Measurements from ENCODE around the gene GET4.
"Not testable (repeated sequence)": the region's sequence is repeated elsewhere in the genome, so short reads cannot be mapped to it uniquely, and the experiment has no call there.

Gene GET4

GRCh38 chr7:916291-916941 lies 40.1 kb downstream of the GET4 start:
- no peak for DNase-seq

GRCh38 chr7:917255-918117 lies 41.1 kb downstream of the GET4 start:
- no peak for DNase-seq

- DNase-seq = no peak
These were observed 41.7 kb downstream of the GET4 start for GRCh38 chr7:918118-918425.

GRCh38 chr7:918441-919113 lies 42.2 kb downstream of the GET4 start:
- no peak for DNase-seq

- DNase-seq = no peak
These were observed 42.7 kb downstream of the GET4 start for GRCh38 chr7:919114-919442.

DNA sequence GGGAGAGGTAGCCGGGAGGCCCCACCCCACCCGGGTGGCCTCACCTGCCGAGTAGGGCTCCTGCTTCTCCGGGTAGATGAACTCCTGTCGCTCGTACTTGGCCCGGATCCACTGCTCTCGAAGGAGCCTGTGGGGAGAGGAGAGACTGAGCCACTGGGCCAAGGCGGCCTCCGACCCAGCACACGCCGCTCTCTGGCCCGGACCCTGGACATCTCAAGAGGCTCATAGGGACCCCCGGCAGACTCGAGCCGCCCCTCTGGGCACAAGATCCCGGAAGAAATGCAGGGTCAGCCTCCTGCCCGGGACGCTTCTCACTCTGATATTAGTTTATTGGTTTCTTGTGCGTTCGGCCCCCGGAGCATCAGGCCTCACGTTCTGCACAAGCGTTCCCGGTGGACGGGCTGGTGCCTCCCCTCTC lies 43.6 kb downstream of the GET4 start:
- DNase-seq = no peak

- DNase-seq = no peak
These were observed 44.2 kb downstream of the GET4 start for GRCh38 chr7:920351-921070.

DNA sequence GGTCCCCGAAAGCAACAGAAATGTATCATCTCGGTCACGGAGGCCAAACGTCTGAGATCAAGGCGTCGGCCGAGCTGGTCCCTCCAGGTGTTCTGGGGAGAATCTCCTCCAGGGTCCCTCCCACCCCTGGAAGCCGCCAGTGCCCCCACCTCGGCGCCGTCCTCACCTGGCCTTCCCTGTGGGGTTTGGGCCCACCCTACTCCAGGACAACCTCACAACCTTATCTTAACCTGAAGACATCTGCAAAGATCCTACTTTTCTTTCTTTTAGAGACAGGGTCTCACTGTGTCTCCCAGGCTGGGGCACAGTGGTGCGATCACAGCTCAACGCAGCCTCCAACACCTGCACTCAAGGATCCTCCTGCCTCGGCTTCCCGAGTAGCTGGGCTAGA lies 44.7 kb downstream of the GET4 start:
- no peak for DNase-seq

- DNase-seq = no peak
These were observed 45.4 kb downstream of the GET4 start for GRCh38 chr7:921581-922333.

GRCh38 chr7:922334-923107 lies 46.2 kb downstream of the GET4 start:
- DNase-seq = peak; percentile 69

- DNase-seq = peak; percentile 92
These were observed 47.0 kb downstream of the GET4 start for GRCh38 chr7:923108-924041.

DNA sequence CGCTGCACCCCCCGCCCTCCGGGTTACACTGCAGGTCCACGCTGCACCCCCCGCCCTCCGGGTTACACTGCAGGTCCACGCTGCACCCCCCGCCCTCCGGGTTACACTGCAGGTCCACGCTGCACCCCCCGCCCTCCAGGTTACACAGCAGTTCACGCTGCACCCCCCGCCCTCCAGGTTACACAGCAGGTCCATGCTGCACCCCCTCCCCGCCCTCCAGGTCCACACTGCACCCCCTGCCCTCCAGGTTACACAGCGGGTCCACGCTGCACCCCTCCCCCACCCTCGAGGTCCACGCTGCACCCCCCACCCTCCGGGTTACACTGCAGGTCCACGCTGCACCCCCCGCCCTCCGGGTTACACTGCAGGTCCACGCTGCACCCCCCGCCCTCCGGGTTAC lies 47.7 kb downstream of the GET4 start:
- DNase-seq = not testable (repeated sequence)

DNA sequence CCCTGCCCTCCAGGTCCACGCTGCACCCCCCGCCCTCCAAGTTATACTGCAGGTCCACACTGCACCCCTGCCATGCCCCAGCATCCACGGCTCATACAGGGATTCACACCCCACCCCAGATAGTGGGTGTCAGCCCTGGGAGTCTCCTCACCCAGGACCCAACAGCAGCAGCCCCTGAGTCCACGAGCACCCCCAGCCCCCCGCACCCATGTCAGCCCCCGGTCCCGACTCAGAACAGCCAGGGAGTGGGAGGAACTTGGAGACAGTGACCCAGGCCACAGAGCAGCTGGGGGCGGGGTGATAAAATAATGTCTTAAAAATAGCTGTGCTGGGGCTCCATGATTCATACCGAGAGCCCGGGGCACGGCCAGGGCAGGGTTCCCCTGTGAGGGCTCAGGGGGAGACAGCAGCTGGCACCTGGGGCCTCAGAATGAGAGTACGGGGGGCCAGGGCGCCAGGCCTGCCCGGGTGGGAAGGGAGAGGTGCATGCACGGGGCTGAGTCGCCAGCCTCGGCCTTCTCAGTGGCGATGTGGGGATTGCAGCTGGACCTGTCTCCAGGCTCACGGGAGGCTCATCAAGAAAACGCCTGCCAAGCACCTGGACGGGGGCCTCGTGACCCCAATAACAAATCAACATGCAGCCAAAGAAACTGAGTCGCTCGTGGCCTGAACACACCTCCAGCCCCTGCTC lies 48.3 kb downstream of the GET4 start:
- DNase-seq = peak; percentile 44

DNA sequence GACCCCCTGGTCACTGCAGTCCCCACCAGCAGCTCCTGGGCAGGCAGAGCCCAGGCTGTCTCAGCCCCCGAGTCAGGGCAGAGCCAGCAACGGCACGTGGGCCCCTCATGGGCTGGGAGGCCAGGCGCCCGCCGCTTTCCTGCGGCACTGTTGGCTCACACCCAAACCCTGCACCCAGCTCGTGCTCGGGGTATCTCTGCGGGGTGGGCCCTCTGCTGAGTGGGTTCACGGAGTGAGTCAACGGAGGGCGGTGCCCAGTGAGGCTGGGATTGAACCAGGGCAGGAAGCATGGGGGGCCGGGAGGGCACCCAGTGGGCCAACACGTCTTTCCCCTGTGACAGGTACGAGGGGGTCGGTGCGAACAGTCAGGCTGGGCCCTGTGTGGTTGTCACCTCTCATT lies 49.2 kb downstream of the GET4 start:
- DNase-seq = peak; percentile 68

DNA sequence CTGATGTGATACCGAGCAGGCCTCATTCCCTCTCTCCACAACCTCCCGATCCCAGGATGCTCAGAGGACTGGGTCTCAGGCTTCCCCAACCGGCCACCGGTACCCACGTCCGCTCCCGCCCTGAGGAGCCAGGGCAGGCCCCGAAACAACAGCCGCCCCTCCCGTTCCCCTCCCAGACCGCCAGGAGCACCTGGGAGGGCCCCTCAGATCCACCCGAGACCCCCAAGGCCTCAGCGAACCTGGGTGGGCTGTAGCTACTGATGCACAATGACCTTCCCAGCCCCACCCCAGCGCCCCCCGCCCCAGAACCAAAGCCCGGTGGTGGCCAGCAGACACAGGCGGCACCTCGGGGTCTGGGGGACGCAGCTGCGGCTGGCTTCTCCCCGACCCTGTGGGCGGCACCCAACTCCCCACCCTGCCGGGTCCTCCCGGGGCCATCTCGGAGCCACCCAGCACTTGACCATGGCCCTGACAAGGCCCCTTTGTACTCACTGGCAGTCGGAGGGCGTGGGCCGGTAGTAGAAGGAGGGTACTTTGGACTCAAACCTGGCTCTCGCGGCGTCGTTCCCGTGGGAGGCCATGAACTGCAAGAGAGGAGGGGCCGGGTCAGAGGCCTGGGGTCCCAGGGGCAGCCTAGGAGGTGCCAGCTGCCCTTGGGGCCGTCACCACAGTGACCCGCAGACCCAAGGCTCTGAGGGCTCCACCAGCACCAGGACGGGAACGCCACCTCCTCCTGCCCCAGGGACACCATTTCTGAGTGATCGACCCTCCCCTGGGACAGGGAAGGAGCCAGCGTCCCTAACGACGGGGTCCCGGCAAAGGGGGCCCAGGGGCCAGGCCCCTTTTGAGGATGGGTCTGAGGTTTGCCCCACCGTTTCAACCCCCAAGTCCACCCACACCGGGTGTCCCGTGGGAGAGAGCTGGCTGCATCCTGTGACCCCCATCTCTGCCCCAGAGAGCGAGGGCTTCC lies 50.0 kb downstream of the GET4 start:
- DNase-seq = no peak

GRCh38 chr7:927031-927671 lies 50.8 kb downstream of the GET4 start:
- DNase-seq = no peak

GRCh38 chr7:929311-929711 lies 53.0 kb downstream of the GET4 start:
- no peak for DNase-seq
